Activated CD4-positive, alpha-beta T cell treated with anti-CD3 and anti-CD28 coated beads, Interleukin-2, amount 50 U/mL, for 16 hours (primary cell): ENCODE data around the gene ZNF134.

Experiments used
- DNase-seq: peaks from one replicate; pipeline ENCODE4 v3.0.0-alpha.2; 2020

The ZNF134 gene

DNA sequence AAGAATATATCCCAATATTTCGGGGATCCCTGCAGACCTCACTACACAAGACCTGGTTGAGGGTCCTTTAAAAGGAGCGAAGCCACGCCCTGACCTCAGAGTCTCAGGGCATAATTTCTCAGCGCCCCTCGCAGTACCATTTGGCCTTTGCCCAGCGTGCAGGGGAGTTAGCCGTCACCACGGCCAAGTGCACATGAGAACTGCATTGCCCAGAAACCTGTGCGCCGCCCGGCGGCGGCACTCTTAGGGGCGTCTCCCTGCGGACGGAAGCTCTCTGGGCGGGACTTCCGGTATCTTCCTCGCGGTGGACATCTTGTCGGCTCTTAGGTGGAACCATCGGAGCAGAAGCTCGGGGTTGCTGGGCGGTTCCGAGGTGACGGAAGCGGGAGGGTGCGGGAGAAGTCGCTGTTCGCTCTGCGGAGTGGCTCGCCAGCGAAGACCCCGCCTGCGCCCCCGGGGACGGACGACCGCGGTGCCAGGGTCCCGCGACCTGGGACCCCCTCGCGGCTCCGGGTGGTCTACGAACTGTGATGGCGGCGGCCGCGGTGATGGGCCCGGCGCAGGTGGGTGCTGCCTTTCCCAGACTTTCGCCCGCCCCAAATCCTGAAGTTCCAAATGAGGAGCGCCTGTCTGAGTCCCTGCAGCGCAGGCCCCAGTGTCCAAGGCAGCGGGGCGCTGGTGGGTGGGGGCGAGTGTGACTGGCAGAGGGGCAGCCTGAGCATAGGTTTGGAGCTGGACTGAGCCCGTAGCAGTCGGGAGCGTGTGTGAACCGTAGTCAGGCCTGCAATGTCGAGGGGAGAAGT lies at the start of gene ZNF134:
Gene ZNF134 (plus strand): TSS at position 302 of the 803 bp plus-strand sequence. CDS start 5,227 bp downstream, outside the sequence.
- DNase-seq = peak; percentile 92

DNA sequence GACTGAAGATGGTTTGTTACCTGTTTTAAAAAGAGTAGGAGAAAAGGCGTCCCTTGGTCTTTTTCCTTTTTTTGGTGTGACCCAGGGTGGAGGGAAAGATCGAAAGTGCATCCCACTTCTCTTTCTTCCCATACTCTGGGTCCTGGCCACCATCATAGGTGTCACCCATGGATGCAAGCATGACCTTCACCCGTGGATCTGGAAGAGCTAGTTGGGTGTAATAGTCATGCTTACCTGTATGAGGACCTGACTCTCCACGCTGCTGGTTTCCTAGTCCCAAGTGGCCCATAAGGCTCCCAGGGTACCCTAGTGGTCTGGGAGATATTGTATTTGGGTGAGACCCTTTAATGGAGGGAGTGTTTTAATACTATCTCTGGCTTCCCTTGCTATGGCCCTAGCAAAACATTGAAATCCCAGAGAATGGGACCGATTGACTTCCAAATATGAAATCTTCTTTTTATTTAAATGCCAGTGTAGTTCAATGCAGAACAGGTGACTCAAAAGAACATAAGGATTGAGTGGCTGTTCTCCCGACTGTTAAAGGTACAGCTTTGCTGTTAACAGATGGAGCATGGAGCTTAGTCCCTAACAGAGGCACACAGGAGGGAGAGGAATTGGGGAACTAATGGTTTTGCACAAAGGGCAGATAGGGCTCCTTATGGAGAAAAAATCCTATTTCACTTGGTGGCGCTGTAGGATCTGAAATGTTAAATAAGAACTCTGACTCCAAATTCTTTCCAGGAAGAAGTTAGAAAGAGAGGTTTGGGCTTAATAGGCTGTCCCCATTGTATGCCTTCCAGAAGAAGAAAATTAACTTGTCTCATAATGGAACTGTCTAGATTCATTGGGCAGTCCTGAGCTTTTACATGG lies 47.4 kb upstream of the ZNF134 start:
- no peak for DNase-seq

DNA sequence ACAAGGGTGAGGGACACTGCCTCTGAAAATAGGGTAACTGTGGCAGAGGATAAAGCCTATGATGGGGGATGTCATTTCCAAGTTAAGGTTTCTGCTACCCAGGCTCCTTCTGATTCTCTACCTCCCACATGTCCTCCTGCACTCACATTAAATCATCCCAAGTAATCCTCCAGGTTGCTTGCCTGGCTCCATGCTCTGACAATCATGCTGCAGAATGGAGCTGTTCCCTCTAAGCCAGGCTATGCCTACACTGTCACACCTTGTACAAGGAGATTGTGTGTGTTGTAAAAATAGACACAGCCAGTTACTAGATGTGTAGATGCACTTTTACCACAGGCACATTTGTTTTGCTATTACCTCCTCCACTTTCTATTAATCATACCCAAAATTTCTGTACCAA lies 43.3 kb upstream of the ZNF134 start:
- no peak for DNase-seq

DNA sequence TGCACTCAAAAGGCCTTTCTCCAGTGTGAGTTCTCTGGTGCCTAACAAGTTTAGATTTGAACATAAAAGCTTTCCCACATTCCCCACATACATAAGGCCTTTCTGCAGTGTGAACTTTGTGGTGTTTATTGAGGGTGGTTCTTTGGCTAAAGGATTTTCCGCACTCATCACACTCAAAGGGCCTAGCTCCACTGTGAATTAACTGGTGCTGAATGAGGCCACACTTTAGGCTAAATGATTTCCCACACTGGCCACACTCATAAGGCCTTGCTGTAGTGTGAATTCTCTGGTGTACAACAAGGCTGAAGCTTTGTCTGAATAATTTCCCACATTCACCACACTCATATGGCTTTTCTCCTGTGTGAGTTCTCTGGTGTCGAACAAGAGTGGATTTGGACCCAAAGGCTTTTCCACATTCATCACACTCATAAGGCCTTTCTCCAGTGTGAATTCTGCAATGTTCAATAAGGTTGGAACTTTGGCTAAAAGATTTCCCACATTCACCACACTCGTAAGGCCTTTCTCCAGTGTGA lies 41.6 kb upstream of the ZNF134 start:
- no peak for DNase-seq

DNA sequence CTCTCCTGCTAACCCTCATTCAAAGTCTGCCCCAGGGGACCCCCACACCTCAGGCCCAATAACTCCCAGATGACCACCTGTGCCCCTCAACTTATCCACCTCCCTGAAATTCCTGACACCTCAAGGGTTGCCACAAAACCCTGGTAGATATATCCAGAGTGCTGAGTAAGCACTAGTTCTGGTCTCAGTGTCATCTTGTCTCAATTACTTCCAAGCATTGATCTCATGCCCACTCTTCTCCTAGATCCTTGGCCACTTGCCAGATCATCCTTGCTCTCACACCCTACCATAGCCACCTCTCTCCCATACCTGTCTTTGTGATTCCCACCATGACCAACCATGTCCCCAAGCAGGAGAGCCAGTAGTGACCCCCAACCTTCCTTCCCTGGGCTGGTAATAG lies 37.4 kb upstream of the ZNF134 start:
- no peak for DNase-seq

DNA sequence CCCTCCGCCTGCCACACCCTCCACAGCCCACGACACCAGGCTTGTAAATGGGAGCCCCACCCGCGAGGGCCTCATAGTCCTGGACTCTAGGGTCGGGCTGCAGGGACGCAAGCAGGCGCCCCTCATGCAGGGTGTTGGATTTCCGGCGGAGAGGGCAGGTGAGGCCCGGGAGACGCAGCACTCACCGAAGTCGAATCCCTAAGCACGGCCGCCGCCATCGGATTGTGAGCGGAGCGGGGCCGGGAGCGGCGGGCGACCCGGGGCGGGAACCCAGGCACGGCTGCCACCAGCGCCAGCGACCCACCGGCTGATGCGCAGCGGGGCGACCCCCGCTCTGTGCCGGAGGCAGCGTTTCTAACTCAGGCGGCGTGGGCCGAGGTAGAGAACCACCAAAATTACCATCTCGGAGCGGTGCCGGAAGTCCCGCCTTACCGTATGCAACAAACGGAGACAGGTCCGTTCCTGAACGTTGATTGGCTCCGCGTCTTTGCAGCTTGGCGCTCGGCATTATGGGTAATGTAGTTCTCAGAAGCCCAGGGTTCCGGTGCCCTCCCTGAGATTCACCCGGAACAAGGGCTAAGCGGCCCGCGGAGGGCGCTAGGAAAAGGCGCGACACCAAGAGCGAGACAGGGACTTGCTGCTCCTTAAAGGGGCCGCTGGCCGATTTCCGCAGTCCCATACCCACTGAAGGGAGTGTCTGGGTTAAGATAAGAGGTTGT lies 35.4 kb upstream of the ZNF134 start, which contains the start of gene ZNF416:
Gene ZNF416 (minus strand): TSS at position 425 of the 719 bp plus-strand sequence. CDS start 207 bp downstream, at position 218.
- peak; percentile 97 for DNase-seq

DNA sequence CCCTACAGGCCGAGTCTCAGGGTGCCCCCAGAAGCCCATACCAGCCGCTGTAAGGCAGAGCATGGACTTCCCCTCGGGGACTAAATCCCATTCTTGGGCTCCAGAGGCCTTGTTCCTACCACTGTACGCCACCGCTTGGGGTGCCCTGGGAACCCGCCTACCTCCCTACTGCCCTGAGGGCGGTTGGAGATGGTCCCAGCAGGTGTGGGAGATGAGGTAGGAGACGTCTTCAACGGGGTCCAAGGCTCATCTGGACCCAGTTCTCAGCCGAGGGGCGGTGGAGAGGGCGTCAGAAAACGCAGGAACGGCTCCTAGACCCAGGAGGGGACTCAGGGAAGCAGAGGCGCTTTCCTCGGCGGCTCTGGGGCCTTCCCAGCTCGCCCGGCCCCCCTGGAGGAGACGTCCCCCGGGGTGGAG lies 30.9 kb upstream of the ZNF134 start:
- no peak for DNase-seq

DNA sequence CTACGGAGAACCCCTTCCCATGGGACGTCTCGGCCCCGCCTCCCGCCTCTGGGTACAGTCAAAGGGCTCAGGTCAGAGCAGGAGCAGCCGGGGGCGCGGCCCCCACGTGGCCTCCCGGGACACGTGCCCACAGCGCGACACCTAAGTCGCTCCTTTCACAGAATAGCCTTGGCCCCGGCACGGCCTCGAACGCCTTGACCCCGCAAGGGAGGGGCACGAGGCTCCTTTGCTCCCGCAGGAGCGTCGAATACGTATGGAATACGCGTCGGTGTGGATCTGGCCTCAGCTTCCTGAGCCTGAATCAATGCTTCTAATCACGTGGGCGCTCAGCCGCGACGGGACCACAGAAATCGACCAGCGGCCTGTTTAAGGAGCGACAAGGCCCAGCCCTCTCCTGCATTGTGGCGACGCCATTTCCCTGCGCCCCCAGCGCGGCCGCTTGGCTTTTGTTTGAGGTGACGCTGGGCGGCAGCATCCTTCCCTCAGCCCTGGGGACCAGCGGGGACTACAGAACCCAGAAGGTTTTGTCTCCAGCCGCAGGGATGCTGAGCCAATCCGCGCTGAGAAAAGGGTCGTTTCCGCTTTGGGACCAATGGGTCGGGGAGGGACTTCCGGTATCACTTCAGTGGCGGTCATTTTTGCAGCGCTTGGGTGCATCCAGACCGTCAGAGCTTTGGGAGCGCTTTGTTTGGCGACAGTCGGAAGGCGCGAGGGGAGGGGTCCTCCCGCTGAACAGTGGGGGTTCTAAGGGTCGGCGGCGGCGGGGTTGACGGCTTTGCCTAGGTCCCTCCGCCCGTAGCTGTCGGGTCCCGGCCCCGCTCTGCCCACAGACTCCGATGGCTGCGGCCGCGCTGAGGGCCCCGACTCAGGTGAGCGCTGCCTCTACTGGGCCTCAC lies 30.3 kb upstream of the ZNF134 start, which contains the start of gene ZIK1:
Gene ZIK1 (plus strand): TSS at position 625 of the 896 bp plus-strand sequence. CDS start 212 bp downstream, at position 837.
- peak; percentile 74 for DNase-seq

DNA sequence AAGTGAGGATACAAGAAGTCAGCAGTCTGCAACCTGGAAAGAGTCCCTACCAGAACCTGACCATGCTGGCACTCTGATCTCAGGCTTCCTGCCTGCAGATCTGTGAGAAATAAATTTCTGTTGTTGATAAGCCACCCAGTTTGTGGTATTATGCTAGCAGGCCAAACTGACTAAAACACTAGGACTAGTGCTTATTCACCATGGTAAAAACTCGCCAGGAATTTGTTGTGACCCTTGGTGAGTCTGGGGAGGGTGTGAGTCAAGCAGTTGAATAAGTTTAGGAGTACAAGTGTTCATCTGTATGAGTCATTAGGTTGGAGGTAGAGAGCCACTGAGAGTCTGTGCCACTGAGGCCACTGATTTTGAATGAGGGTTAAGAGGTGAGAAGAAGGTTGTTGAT lies 26.5 kb upstream of the ZNF134 start:
- no peak for DNase-seq

DNA sequence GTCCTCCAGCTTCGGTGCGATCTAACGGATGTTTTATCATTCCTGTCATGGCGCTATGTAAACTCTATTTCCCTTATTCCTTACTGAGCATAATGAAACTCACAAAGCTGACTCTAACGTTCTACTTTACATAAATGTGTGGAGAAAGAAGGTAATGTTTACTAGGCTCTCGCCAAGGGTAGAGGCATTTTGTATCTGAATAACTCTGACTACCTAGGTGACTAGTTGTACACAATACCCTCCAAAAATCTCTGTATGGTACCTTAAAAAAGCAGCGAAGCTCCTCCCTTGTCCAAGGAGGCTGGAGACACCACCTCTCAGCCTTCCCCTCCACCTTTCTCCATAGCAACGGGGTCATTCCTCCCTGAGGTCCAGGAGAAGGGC lies 14.7 kb upstream of the ZNF134 start:
- no peak for DNase-seq

DNA sequence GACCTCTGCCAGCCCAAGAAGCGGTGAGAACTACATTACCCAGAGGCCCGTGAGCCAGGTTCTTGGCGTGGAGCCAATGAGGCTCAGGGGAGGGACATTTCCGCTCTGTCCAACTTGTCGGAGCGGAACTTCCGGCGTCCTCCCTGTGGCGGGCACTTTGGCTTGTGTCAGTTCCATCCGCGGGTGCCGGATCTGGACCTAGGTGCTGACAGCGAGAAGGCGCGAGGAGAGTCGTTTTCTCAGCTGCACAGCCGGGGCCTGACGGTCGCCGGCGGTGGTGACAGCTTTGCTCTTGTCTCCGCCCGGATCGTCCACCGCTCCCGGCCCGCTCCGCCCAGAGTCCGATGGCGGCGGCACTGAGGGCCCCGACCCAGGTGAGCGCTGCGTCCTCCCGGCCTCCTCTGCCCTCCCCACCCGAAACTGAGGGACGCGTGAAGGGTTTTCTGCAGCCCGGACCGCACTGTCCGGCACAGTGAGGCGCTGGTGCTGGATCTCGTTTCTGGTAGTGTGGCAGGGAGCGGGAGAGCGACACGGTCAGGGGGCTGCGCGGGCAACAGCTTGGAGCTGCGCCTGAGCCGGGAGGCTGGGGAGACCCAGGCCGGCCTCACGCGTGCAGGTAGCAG lies 14.2 kb upstream of the ZNF134 start, which contains the start of gene ZNF530:
Gene ZNF530 (plus strand): TSS at position 125 of the 623 bp plus-strand sequence. CDS start 4,461 bp downstream, outside the sequence.
- DNase-seq = peak; percentile 88

DNA sequence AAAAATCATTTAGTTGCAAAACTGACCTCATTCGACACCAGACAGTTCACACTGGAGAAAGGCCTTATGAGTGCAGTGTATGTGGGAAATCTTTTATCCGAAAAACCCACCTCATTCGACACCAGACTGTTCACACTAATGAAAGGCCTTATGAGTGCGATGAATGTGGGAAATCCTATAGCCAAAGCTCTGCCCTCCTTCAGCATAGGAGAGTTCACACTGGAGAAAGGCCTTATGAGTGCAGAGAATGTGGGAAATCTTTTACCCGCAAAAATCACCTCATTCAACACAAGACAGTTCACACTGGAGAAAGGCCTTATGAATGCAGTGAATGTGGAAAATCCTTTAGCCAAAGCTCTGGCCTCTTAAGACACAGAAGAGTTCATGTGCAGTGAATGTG lies 7.1 kb upstream of the ZNF134 start:
- no peak for DNase-seq

DNA sequence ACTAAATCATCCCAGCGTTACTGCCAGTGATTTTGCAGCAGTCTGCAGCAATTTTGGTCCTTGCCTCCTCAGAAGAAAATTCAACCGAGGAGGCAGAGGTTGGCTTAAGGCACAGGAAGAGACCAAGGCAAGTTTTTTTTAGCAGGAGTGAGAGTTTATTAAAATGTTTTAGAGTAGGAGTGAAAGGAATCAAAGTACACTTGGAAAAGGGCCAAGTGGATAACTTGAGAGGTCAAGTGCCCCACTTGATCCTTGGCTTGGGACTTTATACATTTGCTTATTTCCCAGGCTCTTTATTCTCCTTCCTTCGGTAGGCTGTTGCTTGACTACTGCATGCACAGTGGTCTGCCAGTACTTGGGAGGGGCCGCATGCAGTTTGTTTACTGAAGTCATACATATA lies 2.9 kb upstream of the ZNF134 start:
- DNase-seq = no peak

DNA sequence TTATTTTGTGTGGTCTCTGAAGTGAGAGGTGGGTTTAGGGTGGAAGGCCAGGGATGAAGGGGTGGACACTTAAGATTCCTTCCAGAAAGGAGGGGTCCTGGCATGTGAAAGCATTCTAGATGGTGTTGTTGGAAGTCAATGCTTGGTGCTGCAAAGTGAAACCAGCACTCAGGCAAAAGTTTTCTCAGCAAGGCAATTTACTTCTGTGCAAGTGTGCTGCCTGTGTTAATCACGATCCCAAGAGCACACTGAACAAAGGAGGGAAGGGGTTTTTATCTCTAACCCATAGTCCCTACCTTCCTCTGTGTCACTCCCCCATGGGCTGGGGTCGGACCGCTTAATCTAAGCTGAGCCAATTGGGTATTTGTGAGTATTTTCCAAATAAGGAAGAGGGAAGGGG lies 1.3 kb downstream of the ZNF134 start:
- DNase-seq = no peak

DNA sequence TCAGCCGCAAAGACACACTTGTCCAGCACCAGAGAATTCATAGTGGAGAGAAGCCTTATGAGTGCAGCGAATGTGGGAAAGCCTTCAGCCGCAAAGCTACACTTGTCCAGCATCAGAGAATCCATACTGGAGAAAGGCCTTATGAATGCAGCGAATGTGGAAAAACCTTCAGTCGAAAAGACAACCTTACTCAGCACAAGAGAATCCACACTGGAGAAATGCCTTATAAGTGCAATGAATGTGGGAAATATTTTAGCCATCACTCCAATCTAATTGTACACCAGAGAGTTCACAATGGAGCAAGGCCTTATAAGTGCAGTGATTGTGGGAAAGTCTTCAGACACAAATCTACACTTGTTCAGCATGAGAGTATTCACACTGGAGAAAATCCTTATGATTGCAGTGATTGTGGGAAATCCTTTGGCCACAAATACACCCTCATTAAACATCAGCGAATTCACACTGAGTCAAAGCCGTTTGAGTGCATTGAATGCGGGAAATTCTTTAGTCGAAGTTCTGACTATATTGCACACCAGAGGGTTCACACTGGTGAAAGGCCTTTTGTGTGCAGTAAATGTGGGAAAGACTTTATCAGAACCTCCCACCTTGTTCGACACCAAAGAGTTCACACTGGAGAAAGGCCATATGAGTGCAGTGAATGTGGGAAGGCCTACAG lies 6.8 kb downstream of the ZNF134 start:
- no peak for DNase-seq

DNA sequence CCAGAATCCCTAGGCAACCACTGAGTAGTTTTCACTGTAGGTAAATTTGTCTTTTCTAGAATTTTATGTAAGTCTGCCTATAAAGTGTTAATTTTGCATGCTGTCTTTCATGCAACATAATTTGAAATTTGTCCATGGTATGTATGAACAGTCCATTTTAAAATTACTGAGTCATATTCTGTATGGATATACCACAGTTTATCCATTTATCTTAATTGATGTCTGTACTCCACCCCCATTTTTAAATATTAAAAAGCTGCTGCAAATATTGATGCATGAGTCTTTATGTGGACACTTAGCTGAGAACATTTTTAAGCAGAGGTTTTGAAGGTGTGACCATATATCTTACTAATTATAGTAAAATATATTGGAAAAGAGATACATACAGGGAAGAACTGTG lies 9.0 kb downstream of the ZNF134 start:
- DNase-seq = no peak

DNA sequence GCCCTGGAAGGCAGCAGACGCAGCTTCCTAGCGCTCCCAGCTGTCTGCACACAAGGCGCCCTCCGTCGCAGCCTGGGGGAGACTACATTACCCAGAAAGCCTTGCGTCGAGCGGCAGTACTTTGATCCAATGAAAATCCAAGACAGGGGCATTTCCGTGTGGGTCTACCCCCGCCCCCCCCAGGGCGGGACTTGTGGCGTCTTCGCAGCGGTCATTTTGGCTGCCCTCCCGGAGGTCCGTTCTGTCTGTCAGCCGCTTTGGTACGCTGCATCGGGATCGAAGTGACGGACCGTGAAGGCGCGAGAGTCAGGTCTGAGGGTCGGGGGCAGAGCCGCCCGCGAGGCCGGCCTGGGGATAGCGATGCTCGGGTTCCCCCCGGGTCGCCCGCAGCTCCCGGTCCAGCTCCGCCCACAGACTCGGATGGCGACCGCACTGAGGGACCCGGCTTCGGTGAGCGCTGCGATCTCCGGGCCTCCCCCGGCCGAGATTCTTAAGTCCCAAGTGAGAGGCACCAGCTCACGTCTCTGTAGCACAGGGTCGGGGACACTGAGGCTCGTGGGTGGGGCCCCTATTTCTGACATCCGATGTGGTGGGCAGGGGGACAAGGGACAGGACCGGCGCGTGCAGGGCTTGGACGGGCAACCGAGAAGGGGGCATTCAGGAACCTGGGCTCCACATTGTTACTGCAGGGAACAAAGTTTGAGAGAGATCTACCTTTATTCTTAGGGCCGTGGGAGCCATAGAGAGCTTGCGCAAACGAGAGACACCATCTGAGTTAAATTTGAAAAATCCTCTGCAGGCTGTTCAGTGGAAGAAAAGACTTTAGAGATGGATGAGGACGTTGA lies 19.2 kb downstream of the ZNF134 start, which contains the start of gene ZNF211:
Gene ZNF211 (plus strand): TSS at position 182 of the 845 bp plus-strand sequence. CDS start 179 bp downstream, at position 361.
- peak; percentile 91 for DNase-seq

DNA sequence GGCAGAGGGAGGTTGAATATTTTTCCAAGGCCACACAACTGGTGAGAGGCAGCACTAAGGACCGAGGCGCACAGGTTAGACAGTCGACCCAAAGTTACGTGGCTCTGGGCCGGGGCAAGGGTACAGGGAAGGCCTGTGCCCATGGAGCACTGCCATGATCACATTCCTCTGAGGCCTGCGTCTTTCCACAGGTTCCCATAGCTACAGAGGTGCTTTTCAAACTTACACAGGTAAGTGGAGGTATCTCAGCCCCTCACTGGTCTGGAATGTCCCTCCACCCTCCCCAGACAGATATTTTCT lies 19.7 kb downstream of the ZNF134 start:
- no peak for DNase-seq

DNA sequence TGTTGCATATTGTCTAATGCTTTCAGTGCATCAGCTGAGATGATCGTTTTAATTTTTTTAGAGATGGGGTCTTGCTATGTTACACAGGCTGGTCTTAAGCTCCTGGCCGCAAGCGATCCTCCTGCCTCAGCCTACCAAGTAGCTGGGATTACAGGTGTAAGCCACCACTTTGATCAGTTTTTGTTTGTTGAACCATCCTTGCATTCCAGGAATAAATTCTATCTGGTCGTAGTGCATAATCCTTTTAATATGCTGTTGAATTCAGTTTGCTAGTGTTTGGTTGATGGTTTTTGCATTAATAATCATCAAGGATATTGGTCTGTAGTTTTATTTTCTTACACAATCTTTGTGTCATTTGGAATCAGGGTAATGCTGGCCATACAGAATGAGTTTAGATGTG lies 23.3 kb downstream of the ZNF134 start:
- no peak for DNase-seq
